GM23338 (cell line): ENCODE measurements around the gene KNOP1. TPM values are rescaled to one million over a fixed set of nuclear protein-coding genes. Genes with fewer than 3 reads are reported as not detected.

Source experiments
- ATAC-seq: fragments of 200-7000 bp; cut with Tn5 transposase; 3 replicates; pipeline ENCODE4 v1.9.1; 2020
- DNase-seq: peaks from one replicate; pipeline ENCODE4 v3.0.0-alpha.2; 2015; ENCODE audit warnings: low spot score
- H2AFZ ChIP-seq: fragments of 200-600 bp; sonication (generic); 2 replicates; pipeline ENCODE4 v1.8.0; 2016; ENCODE audit warnings: antibody characterized with exemption, mild to moderate bottlenecking, moderate library complexity
- H3F3A ChIP-seq: fragments of 200-600 bp; sonication (generic); replicated peaks from 2 replicates; pipeline ENCODE4 v1.8.0; 2017; ENCODE audit warnings: antibody characterized with exemption, mixed run types, low read depth
- H3K27ac ChIP-seq: fragments of 200-600 bp; sonication (generic); 2 replicates; pipeline ENCODE4 v1.6.1; 2016; ENCODE audit warnings: low read depth
- H3K27me3 ChIP-seq: fragments of 200-600 bp; sonication (generic); 2 replicates; pipeline ENCODE4 v1.8.0; 2016; ENCODE audit warnings: mild to moderate bottlenecking, mixed run types, moderate library complexity; ENCODE audit not compliant: insufficient read depth
- H3K36me3 ChIP-seq: fragments of 200-600 bp; sonication (generic); 2 replicates; pipeline ENCODE4 v1.8.0; 2016; ENCODE audit warnings: mild to moderate bottlenecking; ENCODE audit not compliant: insufficient read depth
- H3K4me1 ChIP-seq: fragments of 200-600 bp; sonication (generic); 2 replicates; pipeline ENCODE4 v1.8.0; 2016; ENCODE audit warnings: mild to moderate bottlenecking, moderate library complexity; ENCODE audit not compliant: insufficient read depth
- H3K4me2 ChIP-seq: fragments of 200-600 bp; sonication (generic); 2 replicates; pipeline ENCODE4 v1.7.1; 2017; ENCODE audit warnings: mixed run types
- H3K4me3 ChIP-seq: fragments of 200-600 bp; sonication (generic); 2 replicates; pipeline ENCODE4 v1.6.1; 2016; ENCODE audit warnings: mixed run types
- H3K79me2 ChIP-seq: fragments of 200-600 bp; sonication (generic); replicated peaks from 2 replicates; pipeline ENCODE4 v1.8.0; 2017; ENCODE audit warnings: mild to moderate bottlenecking; ENCODE audit not compliant: insufficient read depth
- H3K9me2 ChIP-seq: fragments of 200-600 bp; sonication (generic); 2 replicates; pipeline ENCODE4 v1.8.0; 2017; ENCODE audit not compliant: insufficient read depth
- H4K20me1 ChIP-seq: fragments of 200-600 bp; sonication (generic); replicated peaks from 2 replicates; pipeline ENCODE4 v1.8.0; 2017; ENCODE audit warnings: mild to moderate bottlenecking; ENCODE audit not compliant: insufficient read depth
- H3K27ac Mint-ChIP-seq: 2 replicates; pipeline ENCODE4 v1.8.0; 2020; ENCODE audit warnings: inconsistent platforms, mild to moderate bottlenecking, moderate library complexity, mixed read lengths
- H3K27me3 Mint-ChIP-seq: 3 replicates; pipeline ENCODE4 v1.8.0; 2022; ENCODE audit warnings: low read depth, mild to moderate bottlenecking, moderate library complexity, mixed read lengths, inconsistent platforms; ENCODE audit not compliant: insufficient read depth, poor library complexity
- H3K36me3 Mint-ChIP-seq: 3 replicates; pipeline ENCODE4 v1.8.0; 2021; ENCODE audit warnings: low read depth, mild to moderate bottlenecking, inconsistent platforms, moderate library complexity, mixed read lengths
- H3K4me1 Mint-ChIP-seq: 3 replicates; pipeline ENCODE4 v1.8.0; 2020; ENCODE audit warnings: mild to moderate bottlenecking, inconsistent platforms, mixed read lengths
- H3K4me3 Mint-ChIP-seq: 3 replicates; pipeline ENCODE4 v1.8.0; 2021; ENCODE audit warnings: moderate library complexity, mild to moderate bottlenecking, inconsistent platforms, mixed read lengths
- H3K9me3 Mint-ChIP-seq: 3 replicates; pipeline ENCODE4 v1.8.0; 2020; ENCODE audit warnings: moderate library complexity, mild to moderate bottlenecking, inconsistent platforms, mixed read lengths
- CREB1 ChIP-seq: fragments of 250-450 bp; sonication (Bioruptor Pico); IDR thresholded peaks from 2 replicates; pipeline ENCODE4 v1.5.0; 2020; ENCODE audit warnings: low read depth, mild to moderate bottlenecking, moderate library complexity
- EZH2 ChIP-seq: fragments of 200-600 bp; sonication (generic); IDR thresholded peaks from one replicate; pipeline ENCODE4 v1.8.0; 2017; ENCODE audit warnings: antibody characterized with exemption, mild to moderate bottlenecking, low read depth; ENCODE audit not compliant: unreplicated experiment
- EZH2phosphoT487 ChIP-seq: fragments of 200-600 bp; sonication (generic); IDR thresholded peaks from one replicate; pipeline ENCODE4 v1.8.1; 2018; ENCODE audit warnings: antibody characterized with exemption; ENCODE audit not compliant: unreplicated experiment
- JUNB ChIP-seq: IDR thresholded peaks from one replicate; pipeline ENCODE4 v1.6.1; 2016; ENCODE audit warnings: antibody characterized with exemption; ENCODE audit not compliant: unreplicated experiment
- NANOG ChIP-seq: IDR thresholded peaks from 2 replicates; pipeline ENCODE4 v1.6.1; 2016; ENCODE audit warnings: antibody characterized with exemption, borderline replicate concordance
- POLR2AphosphoS5 ChIP-seq: IDR thresholded peaks from 2 replicates; pipeline ENCODE4 v1.6.1; 2016; ENCODE audit warnings: antibody characterized with exemption, low read depth
- STAT1 ChIP-seq: IDR thresholded peaks from one replicate; pipeline ENCODE4 v1.6.1; 2016; ENCODE audit warnings: antibody characterized with exemption; ENCODE audit not compliant: unreplicated experiment
- ZNF114 ChIP-seq: fragments of 250-450 bp; sonication (Bioruptor Pico); IDR thresholded peaks from 2 replicates; pipeline ENCODE4 v1.5.0; 2020; ENCODE audit warnings: mild to moderate bottlenecking, moderate library complexity
- ZNF331 ChIP-seq: fragments of 250-450 bp; sonication (Bioruptor Pico); IDR thresholded peaks from 2 replicates; pipeline ENCODE4 v1.5.0; 2020; ENCODE audit warnings: low read depth, mild to moderate bottlenecking, moderate library complexity
- polyA plus RNA-seq: library from polyadenylated mRNA; unstranded; fragments of >200 nt; fragmentation: Nextera tagmentation; extraction: Ambion mirVana; gene quantifications from 2 replicates; pipeline ENCODE4 v1.2.1, GENCODE V29; 2016
- total RNA-seq: library from RNA; depleted of rRNA; stranded (reverse); fragments of >200 nt; shearing (Covaris generic); gene quantifications from 2 replicates; pipeline ENCODE4 v1.2.3, GENCODE V29; 2014
- TF ChIP-seq, protein P1 (sequence below), 2 experiments: fragments of 200-600 bp in 1 of 2; sonication (generic) in 1 of 2; conservative IDR thresholded peaks; 2 replicates each; pipeline versions ENCODE4 v1.5.1 to v1.6.1; 2016 to 2017; ENCODE audit warnings: antibody characterized with exemption in 2 of 2, low read depth in 2 of 2, mild to moderate bottlenecking in 2 of 2, moderate library complexity in 1 of 2
- TF ChIP-seq, protein P2 (sequence below): fragments of 250-450 bp; sonication (Bioruptor Pico); IDR thresholded peaks from 2 replicates; pipeline ENCODE4 v1.5.0; 2020; ENCODE audit warnings: mild to moderate bottlenecking, moderate library complexity
- TF ChIP-seq, protein P3 (sequence below): IDR thresholded peaks from one replicate; pipeline ENCODE4 v1.6.1; 2018; ENCODE audit warnings: antibody characterized with exemption; ENCODE audit not compliant: unreplicated experiment
- TF ChIP-seq, protein P4 (sequence below): IDR thresholded peaks from 2 replicates; pipeline ENCODE4 v1.6.1; 2016; ENCODE audit warnings: antibody characterized with exemption

KNOP1 gene
- total and polyA plus RNA-seq, 2 experiments from 2014 or later: 57.7 to 190 TPM

DNA sequence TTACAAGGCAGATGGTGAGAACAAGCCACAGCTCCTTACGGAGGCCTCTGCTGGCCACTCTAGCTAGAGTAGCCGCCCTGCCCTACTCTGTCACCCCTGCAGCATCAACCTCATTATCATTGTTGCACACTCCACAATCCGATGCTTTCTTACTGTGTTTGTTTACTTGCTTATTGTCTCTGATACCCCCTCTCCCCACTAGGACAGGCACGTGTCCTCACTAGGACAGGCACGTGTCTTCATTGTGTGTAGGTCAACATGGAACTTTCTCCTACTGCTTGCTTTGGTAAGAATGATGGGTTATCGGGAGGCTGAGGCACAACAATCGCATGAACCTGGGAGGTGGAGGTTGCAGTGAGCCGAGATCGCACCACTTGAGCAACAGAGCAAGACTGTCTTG, 63.9 kb downstream of the KNOP1 start:
- no peaks in the 10 kb centered on the region for H3F3A ChIP-seq
- H3K4me2 ChIP-seq: no peak overlapping the region
- H3K36me3 ChIP-seq: no peaks in the 10 kb centered on the region; the same call in 1 of the 2 replicates
- peaks cover 28% of the 10 kb centered on the region for H3K36me3 Mint-ChIP-seq
- no peak overlapping the region for H3K27ac ChIP-seq
- peaks cover 3% of the 10 kb centered on the region for H4K20me1 ChIP-seq
- H2AFZ ChIP-seq: no peak overlapping the region
- H3K79me2 ChIP-seq: no peaks in the 10 kb centered on the region
- H3K4me1 ChIP-seq: no peaks in the 10 kb centered on the region
- no peaks in the 10 kb centered on the region for H3K4me1 Mint-ChIP-seq
- H3K9me2 ChIP-seq: no peaks in the 10 kb centered on the region
- H3K9me3 Mint-ChIP-seq: no peaks in the 10 kb centered on the region
- no peak overlapping the region for H3K27ac Mint-ChIP-seq
- DNase-seq: no peak
- H3K27me3 Mint-ChIP-seq: no peaks in the 10 kb centered on the region
- no peak overlapping the region for H3K4me3 Mint-ChIP-seq
- TF ChIP-seq POLR2AphosphoS5 (no peak), NANOG (no peak), STAT1 (no peak), ZNF114 (CRISPR knock-in tag) (no peak), ZNF331 (CRISPR knock-in tag) (no peak), EZH2phosphoT487 (no peak), JUNB (no peak), EZH2 (no peak), CREB1 (CRISPR knock-in tag) (no peak)
- TF ChIP-seq, protein P1, sequence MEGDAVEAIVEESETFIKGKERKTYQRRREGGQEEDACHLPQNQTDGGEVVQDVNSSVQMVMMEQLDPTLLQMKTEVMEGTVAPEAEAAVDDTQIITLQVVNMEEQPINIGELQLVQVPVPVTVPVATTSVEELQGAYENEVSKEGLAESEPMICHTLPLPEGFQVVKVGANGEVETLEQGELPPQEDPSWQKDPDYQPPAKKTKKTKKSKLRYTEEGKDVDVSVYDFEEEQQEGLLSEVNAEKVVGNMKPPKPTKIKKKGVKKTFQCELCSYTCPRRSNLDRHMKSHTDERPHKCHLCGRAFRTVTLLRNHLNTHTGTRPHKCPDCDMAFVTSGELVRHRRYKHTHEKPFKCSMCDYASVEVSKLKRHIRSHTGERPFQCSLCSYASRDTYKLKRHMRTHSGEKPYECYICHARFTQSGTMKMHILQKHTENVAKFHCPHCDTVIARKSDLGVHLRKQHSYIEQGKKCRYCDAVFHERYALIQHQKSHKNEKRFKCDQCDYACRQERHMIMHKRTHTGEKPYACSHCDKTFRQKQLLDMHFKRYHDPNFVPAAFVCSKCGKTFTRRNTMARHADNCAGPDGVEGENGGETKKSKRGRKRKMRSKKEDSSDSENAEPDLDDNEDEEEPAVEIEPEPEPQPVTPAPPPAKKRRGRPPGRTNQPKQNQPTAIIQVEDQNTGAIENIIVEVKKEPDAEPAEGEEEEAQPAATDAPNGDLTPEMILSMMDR (conservative IDR thresholded peaks at IDR 0.05; ENCODE audit: low read depth in 2 of 2): no peak
- TF ChIP-seq, protein P2, sequence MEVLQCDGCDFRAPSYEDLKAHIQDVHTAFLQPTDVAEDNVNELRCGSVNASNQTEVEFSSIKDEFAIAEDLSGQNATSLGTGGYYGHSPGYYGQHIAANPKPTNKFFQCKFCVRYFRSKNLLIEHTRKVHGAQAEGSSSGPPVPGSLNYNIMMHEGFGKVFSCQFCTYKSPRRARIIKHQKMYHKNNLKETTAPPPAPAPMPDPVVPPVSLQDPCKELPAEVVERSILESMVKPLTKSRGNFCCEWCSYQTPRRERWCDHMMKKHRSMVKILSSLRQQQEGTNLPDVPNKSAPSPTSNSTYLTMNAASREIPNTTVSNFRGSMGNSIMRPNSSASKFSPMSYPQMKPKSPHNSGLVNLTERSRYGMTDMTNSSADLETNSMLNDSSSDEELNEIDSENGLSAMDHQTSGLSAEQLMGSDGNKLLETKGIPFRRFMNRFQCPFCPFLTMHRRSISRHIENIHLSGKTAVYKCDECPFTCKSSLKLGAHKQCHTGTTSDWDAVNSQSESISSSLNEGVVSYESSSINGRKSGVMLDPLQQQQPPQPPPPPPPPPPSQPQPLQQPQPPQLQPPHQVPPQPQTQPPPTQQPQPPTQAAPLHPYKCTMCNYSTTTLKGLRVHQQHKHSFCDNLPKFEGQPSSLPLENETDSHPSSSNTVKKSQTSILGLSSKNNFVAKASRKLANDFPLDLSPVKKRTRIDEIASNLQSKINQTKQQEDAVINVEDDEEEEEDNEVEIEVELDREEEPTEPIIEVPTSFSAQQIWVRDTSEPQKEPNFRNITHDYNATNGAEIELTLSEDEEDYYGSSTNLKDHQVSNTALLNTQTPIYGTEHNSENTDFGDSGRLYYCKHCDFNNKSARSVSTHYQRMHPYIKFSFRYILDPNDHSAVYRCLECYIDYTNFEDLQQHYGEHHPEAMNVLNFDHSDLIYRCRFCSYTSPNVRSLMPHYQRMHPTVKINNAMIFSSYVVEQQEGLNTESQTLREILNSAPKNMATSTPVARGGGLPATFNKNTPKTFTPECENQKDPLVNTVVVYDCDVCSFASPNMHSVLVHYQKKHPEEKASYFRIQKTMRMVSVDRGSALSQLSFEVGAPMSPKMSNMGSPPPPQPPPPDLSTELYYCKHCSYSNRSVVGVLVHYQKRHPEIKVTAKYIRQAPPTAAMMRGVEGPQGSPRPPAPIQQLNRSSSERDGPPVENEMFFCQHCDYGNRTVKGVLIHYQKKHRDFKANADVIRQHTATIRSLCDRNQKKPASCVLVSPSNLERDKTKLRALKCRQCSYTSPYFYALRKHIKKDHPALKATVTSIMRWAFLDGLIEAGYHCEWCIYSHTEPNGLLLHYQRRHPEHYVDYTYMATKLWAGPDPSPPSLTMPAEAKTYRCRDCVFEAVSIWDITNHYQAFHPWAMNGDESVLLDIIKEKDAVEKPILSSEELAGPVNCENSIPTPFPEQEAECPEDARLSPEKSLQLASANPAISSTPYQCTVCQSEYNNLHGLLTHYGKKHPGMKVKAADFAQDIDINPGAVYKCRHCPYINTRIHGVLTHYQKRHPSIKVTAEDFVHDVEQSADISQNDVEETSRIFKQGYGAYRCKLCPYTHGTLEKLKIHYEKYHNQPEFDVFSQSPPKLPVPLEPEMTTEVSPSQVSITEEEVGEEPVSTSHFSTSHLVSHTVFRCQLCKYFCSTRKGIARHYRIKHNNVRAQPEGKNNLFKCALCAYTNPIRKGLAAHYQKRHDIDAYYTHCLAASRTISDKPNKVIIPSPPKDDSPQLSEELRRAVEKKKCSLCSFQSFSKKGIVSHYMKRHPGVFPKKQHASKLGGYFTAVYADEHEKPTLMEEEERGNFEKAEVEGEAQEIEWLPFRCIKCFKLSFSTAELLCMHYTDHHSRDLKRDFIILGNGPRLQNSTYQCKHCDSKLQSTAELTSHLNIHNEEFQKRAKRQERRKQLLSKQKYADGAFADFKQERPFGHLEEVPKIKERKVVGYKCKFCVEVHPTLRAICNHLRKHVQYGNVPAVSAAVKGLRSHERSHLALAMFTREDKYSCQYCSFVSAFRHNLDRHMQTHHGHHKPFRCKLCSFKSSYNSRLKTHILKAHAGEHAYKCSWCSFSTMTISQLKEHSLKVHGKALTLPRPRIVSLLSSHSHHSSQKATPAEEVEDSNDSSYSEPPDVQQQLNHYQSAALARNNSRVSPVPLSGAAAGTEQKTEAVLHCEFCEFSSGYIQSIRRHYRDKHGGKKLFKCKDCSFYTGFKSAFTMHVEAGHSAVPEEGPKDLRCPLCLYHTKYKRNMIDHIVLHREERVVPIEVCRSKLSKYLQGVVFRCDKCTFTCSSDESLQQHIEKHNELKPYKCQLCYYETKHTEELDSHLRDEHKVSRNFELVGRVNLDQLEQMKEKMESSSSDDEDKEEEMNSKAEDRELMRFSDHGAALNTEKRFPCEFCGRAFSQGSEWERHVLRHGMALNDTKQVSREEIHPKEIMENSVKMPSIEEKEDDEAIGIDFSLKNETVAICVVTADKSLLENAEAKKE (CRISPR knock-in tag): no peak
- TF ChIP-seq, protein P3, sequence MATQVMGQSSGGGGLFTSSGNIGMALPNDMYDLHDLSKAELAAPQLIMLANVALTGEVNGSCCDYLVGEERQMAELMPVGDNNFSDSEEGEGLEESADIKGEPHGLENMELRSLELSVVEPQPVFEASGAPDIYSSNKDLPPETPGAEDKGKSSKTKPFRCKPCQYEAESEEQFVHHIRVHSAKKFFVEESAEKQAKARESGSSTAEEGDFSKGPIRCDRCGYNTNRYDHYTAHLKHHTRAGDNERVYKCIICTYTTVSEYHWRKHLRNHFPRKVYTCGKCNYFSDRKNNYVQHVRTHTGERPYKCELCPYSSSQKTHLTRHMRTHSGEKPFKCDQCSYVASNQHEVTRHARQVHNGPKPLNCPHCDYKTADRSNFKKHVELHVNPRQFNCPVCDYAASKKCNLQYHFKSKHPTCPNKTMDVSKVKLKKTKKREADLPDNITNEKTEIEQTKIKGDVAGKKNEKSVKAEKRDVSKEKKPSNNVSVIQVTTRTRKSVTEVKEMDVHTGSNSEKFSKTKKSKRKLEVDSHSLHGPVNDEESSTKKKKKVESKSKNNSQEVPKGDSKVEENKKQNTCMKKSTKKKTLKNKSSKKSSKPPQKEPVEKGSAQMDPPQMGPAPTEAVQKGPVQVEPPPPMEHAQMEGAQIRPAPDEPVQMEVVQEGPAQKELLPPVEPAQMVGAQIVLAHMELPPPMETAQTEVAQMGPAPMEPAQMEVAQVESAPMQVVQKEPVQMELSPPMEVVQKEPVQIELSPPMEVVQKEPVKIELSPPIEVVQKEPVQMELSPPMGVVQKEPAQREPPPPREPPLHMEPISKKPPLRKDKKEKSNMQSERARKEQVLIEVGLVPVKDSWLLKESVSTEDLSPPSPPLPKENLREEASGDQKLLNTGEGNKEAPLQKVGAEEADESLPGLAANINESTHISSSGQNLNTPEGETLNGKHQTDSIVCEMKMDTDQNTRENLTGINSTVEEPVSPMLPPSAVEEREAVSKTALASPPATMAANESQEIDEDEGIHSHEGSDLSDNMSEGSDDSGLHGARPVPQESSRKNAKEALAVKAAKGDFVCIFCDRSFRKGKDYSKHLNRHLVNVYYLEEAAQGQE: no peak
- TF ChIP-seq, protein P4, sequence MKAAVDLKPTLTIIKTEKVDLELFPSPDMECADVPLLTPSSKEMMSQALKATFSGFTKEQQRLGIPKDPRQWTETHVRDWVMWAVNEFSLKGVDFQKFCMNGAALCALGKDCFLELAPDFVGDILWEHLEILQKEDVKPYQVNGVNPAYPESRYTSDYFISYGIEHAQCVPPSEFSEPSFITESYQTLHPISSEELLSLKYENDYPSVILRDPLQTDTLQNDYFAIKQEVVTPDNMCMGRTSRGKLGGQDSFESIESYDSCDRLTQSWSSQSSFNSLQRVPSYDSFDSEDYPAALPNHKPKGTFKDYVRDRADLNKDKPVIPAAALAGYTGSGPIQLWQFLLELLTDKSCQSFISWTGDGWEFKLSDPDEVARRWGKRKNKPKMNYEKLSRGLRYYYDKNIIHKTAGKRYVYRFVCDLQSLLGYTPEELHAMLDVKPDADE: no peak
- no peaks in the 10 kb centered on the region for H3K27me3 ChIP-seq
- H3K4me3 ChIP-seq: no peak overlapping the region
- ATAC-seq: no peak
